ENCODE data around the gene GNS.

DNA sequence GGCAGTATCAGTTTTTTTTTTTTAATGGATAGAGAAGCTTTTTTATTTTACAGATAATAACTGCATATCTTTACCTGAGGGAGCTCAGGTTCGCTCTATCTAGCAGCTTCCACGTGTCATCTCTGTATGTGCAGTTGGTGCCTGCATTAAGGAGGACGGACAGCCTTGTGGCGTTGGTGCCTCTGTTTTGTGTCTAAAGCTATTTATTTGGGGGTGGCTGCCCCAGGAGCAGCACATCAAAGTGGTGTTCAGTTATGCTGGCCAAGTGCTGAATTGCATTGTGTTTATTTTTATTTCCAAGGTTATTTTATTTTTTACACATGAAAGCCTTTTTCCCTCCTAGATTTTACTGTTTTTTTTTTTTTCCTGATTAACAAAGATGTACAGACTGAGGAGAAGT lies 89.2 kb downstream of the GNS start:
- TF ChIP-seq CTCF (IDR thresholded peaks at IDR 0.05) (peak in 2 of 3 donors; percentile 16 to 27), POLR2A (IDR thresholded peaks at IDR 0.05) (no peak)

Measured in ovary (tissue), 3 donors.